Forelimb muscle (tissue), 1 donor: Measurements from ENCODE around the gene KATNB1. TPM values are rescaled to one million over a fixed set of nuclear protein-coding genes. Genes with fewer than 3 reads are reported as not detected.
A peak's percentile ranks its signal among the peaks of the same experiment; 100 is the strongest.

ENCODE experiments used
- DNase-seq: peaks from one replicate; pipeline ENCODE4 v3.0.0-alpha.2; 2013; ENCODE audit warnings: low read depth
- polyA plus RNA-seq: library from polyadenylated mRNA; unstranded; fragments of 120-200 nt; gene quantifications from one replicate; pipeline ENCODE4 v1.2.1, GENCODE V29; 2013; ENCODE audit not compliant: insufficient read length

KATNB1 gene
- polyA plus RNA-seq, 1 donor, result 44.6 TPM

- DNase-seq, result no peak
These were observed 21.1 kb downstream of the KATNB1 start for GRCh38 chr16:57756424-57757325.

GRCh38 chr16:57757326-57757786 lies 21.8 kb downstream of the KATNB1 start:
- peak; percentile 11 for DNase-seq

DNA sequence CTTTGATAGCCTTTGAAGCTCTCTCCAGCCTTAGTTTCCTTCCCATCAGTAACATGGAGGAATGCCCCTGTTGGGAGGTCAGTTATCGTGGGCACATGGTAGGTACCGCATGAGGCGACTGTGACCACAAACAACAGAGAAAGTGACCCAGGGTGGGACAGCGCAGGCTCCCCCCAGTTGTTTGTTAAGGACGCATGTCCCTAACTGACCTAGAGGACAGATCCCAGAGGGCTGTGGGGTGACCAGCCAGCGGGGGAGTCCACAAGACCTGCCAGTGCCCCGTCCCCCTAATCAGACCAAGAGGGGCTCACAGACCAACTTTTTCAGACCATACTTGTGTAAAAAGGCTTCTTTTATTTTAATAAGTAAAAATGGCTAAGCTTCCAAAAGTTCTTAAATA lies 22.3 kb downstream of the KATNB1 start:
- DNase-seq, result no peak

DNA sequence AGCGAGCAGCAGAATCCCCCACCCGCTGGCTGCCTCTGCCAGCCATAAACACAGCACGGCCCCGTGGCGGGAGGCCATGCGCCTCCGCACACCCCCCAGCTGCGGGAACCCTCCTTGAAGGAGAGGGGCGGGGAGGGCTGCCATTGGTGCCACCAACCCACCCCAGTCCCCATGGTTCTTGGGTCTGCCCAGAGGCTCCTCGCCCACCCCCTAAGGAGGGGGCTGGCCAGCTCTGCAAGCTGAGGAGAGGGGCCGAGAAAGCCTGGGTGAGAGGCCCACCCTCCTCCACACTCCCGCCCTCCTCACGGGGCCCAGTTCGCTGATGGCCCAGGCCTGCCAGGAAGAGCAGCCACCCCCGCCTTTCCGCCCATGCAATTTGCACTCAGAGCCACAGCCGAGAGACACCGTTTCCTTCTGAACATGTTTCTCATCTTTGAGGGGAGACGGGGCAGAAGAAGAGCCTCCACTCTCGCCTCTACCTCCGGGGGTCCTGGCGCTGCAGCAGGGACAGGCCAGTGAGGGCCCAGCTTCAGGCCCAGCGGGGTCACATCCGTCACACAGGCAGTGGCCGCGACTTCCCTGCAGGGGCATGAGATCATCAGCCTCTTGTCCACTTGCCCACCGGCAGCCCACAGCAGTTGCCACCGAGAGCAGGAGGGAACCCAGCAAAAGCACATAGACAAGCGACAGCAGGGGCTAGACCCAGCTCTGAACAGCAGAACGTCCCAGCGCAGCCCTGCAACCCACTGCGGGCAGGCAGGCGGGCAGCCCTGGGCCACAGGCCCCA lies 23.0 kb downstream of the KATNB1 start:
- no peak for DNase-seq

GRCh38 chr16:57759131-57759530 lies 23.6 kb downstream of the KATNB1 start:
- no peak for DNase-seq

GRCh38 chr16:57759541-57760356 lies 24.2 kb downstream of the KATNB1 start:
- DNase-seq, result no peak

GRCh38 chr16:57760357-57761160 lies 25.0 kb downstream of the KATNB1 start:
- no peak for DNase-seq

DNA sequence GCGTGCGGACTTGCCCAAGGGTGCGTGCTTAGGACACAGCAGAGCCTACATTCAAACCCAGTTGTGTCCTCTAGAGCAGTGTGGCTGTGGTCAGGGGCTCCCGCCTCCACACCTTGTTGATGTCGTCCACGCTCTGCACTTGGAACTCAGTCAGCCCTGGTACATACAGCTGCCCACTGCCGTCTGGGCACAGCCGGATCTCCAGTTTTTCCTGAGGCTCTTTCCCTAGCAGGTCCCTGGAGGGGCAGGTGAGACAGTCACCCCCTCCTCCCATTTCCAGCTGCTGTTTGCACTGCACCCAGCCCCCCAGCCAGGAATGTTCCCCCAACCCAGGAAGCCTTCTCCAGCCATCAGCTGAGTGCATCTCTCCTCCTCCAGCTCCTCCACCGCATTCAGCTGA lies 25.7 kb downstream of the KATNB1 start:
- no peak for DNase-seq

GRCh38 chr16:57761957-57762356 lies 26.4 kb downstream of the KATNB1 start:
- DNase-seq, result no peak

DNA sequence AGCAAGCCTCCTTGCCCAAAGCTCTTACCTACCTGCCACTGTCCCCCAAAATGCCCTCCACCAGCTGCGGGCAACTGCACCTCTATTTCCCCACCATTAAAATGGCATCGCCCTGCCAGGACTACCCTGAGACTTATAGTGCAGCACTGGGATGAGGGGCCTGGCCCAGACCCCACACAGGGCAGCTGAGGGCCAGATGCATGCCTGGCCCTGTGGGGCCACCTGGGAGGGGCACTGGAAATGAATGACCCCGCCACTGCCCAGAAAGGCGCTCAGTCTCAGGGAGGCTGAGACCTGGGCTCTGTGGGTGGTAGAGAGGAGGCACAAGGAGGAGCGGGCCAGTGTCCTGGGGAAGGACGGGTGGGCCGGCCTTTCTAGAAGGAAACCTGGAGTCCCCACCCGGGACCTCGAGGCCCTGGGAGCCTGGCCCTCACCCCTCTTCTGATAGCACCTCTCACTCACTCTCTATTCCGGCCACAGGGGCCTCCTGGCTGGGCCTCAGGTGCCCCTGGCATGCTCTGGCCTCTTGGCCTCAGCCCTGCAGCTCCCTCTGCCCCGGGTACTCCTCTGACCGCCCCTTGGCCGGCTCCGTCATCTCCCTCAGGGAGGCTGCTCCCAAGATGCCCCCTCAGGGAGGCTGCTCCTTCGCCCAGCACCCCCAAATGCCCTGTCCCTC lies 26.9 kb downstream of the KATNB1 start:
- no peak for DNase-seq

DNA sequence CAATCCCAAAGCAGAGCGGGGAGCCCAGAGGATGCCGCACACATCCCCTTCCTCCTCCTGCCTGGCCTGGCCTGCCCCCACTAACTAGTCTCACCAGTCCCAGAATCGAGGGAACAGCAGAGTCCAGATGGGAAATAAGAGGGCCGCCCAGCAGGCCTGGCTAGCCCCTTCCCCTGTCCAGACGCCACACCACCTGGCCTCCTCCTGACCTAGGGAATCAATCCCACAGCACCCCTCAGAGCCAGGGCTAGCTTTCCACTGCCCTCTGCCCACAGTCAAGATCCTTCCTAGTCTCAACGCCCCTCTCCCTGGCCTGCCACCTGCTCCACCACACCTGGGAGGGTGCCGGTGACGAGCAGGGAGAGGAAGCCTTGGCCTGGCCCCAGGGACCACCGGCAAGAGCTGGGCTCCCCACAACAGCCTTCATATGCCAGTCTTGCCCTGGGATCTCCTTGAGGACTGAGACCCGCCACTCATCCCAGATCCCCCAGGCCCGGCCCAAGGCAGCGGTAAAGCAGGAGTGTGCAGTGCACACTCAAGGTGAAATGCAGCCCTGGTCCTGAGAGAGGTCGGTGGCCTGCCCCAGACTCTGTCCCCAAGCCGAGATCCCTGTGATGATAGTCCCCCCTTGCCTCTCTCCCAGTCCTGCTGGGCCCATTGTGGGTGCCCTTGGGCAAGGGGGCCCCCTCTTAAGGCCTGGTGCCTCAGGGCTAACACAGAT lies 27.9 kb downstream of the KATNB1 start:
- no peak for DNase-seq

DNA sequence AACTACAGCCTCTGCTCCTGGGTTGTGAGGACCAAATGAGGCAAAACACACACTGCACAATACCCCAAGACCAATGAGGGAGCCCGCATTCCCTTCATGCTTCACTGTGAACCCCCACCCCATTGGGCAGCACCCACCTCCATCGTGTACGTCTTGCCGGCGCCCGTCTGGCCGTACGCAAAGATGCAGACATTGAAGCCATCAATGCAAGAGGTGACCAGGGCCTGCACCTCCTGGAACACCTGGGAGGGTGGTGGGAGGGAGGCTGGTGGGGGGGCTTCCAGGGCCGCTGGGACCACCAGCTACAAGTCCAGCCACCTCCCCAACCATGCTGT lies 28.4 kb downstream of the KATNB1 start:
- no peak for DNase-seq

DNA sequence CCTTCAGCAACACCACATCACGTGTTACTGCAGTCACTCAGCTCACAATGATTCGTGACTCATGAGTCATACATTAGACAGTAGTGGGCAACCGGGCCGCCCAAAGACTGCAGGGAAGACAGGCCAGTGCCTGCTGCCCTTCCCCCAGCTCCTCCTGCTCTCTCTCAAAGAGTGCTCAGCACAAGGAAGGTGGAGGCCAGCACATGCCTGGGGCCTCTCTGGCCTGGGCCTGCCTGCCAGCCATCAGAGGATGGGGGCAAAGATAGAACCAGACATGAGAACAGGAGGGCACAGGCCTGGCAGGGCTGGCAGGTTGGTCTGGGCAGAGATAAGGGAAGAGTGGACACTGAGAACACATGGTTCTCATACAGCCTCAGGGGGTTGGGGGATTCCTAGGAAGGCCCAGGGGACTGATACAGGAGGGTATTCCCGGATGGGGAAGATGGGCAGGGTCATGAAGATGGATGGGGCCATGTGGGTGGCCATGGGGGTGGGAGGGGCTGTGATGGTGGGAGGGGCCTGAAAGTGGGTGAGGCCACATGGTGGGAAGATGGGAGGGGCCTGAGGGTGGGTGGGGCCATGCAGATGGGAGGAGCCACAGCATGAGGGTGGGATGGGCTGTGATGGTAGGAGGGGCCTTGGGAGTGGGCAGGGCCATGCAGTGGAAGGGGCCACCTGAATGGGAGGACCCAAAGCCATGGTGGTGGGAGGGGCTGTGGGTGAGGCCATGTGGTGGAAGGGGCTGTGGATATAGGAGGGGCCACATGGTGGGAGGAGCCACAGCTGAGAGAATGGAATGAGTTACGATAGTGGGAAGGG lies 29.0 kb downstream of the KATNB1 start:
- no peak for DNase-seq

- no peak for DNase-seq
These were observed 29.7 kb downstream of the KATNB1 start for GRCh38 chr16:57765160-57765728.

GRCh38 chr16:57766714-57767348 lies 31.3 kb downstream of the KATNB1 start:
- no peak for DNase-seq

DNA sequence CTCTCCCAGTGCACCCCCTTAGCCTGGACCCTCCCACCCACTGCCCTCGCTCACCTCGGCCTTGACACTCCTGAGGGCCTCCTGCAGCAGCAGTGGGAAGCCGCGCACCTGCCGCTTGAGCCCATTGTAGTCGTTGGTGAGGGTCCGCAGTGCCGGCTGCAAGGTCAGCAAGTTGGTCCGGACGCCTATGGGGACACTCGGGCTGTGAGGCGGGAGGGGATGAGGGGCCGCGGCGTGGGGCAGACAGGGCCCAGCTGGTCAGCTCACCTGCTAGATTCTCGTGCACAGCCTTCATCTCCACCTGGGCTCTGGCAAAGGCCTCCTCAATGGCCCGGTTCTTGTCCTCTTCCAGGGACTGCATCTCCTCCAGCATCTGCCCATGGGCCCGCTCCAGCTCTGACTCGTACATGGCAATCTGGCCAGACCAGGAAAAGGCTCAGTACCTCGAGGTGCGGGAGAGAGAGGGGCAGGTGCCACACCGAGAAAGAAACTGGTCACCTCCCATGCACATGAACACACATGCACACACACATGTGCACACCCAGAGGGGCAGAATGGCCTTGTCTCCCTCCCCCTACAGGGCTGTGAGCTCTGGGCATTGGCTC lies 34.1 kb downstream of the KATNB1 start:
- DNase-seq, result no peak

- DNase-seq, result no peak
These were observed 34.8 kb downstream of the KATNB1 start for GRCh38 chr16:57770361-57770760.
